Muscle layer of colon (tissue), 2 donors: ENCODE data around the gene CYB5RL.
"Not testable (repeated sequence)": the region's sequence is repeated elsewhere in the genome, so short reads cannot be mapped to it uniquely, and the experiment has no call there.

ENCODE experiments used
- H3K27ac ChIP-seq: one replicate; pipeline ENCODE4 v1.7.0; 2013; ENCODE audit warnings: low read depth, mild to moderate bottlenecking, low read length, moderate library complexity
- H3K27me3 ChIP-seq, 2 donors: one replicate each; pipeline ENCODE4 v1.7.0; 2013; ENCODE audit warnings: low read length in 2 of 2, mild to moderate bottlenecking in 2 of 2; ENCODE audit not compliant: insufficient read depth in 2 of 2, control insufficient read depth in 1 of 2
- H3K36me3 ChIP-seq: one replicate; pipeline ENCODE4 v1.7.0; 2013; ENCODE audit warnings: mild to moderate bottlenecking, low read length; ENCODE audit not compliant: insufficient read depth
- H3K4me1 ChIP-seq: one replicate; pipeline ENCODE4 v1.7.0; 2013; ENCODE audit warnings: mild to moderate bottlenecking, low read length; ENCODE audit not compliant: insufficient read depth
- H3K4me3 ChIP-seq, 2 donors: one replicate each; pipeline ENCODE4 v1.7.0; 2013; ENCODE audit warnings: low read length in 2 of 2, low read depth in 1 of 2, mild to moderate bottlenecking in 1 of 2, moderate library complexity in 1 of 2
- H3K9ac ChIP-seq: one replicate; pipeline ENCODE4 v1.7.0; 2013; ENCODE audit warnings: low read length
- H3K9me3 ChIP-seq: one replicate; pipeline ENCODE4 v1.7.0; 2013; ENCODE audit warnings: mild to moderate bottlenecking, low read length
- donor health status: abdominal sarcoma.
- donor health status: Adenocarcinoma of cecum.

Gene CYB5RL

GRCh38 chr1:54167422-54168139, 32.2 kb downstream of the CYB5RL start:
- Histone ChIP-seq H3K27me3 (no peaks in the 10 kb centered on the region), H3K36me3 (no peaks in the 10 kb centered on the region), H3K4me1 (no peaks in the 10 kb centered on the region), H3K9ac (no peak overlapping the region), H3K4me3 (no peak overlapping the region), H3K27ac (no peak overlapping the region), H3K9me3 (no peaks in the 10 kb centered on the region)

DNA sequence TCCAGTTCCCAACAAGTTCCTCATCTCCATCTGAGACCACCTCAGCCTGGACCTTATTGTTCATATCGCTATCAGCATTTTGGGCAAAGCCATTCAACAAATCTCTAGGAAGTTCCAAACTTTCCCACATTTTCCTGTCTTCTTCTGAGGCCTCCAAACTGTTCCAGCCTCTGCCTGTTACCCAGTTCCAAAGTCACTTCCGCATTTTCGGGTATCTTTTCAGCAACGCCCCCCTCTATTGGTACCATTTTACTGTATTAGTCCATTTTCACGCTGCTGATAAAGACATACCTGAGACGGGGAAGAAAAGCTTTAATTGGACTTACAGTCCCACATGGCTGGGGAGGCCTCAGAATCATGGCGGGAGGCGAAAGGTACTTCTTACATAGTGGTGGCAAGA, 33.5 kb downstream of the CYB5RL start:
- H3K4me1 ChIP-seq, H3K27ac ChIP-seq, H3K9me3 ChIP-seq, H3K36me3 ChIP-seq, H3K9ac ChIP-seq, H3K4me3 ChIP-seq, H3K27me3 ChIP-seq: not testable (repeated sequence)

DNA sequence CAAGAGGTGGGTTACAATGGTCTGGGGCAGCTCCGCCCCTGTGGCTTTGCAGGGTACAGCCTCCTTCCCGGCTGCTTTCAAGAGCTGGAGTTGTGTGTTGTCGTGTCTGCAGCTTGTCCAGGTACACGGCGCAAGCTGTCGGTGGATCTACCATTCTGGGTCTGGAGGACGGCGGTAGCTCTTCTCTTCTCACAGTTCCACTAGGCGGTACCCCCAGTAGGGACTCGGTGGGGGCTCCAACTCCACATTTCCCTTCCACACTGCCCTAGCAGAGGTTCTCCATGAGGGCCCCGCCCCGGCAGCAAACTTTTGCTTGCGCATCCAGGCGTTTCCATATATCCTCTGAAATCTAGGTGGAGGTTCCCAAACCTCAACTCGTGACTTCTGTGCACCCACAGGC, 34.7 kb downstream of the CYB5RL start:
- Histone ChIP-seq H3K27ac (no peak overlapping the region), H3K27me3 (no peaks in the 10 kb centered on the region), H3K4me3 (no peak overlapping the region), H3K9me3 (no peaks in the 10 kb centered on the region), H3K9ac (no peak overlapping the region), H3K4me1 (no peaks in the 10 kb centered on the region), H3K36me3 (no peaks in the 10 kb centered on the region)

DNA sequence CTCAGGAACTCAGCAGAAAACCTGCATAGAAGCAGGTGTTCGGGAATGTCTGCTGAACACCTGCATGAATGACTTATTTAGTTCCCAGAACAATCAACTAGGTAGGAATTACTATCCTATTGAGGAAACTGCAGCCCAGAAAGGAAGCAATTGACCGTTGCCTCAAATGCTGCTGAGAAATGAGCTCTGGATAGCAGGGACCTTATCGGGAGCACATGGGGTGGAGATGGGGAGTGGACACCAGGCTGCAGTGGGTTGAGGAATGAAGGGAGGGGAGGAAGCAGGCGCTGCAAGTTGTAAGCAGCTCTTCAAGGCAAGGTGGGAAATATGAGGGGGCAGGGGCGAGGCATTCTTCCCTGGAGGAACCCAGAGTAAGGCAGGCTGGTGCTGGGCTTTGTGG, 36.3 kb downstream of the CYB5RL start:
- no peaks in the 10 kb centered on the region for H3K4me1 ChIP-seq
- no peak overlapping the region for H3K27ac ChIP-seq
- H3K9me3 ChIP-seq: no peaks in the 10 kb centered on the region
- no peak overlapping the region for H3K9ac ChIP-seq
- no peaks in the 10 kb centered on the region for H3K27me3 ChIP-seq
- H3K36me3 ChIP-seq: no peaks in the 10 kb centered on the region
- no peak overlapping the region for H3K4me3 ChIP-seq

DNA sequence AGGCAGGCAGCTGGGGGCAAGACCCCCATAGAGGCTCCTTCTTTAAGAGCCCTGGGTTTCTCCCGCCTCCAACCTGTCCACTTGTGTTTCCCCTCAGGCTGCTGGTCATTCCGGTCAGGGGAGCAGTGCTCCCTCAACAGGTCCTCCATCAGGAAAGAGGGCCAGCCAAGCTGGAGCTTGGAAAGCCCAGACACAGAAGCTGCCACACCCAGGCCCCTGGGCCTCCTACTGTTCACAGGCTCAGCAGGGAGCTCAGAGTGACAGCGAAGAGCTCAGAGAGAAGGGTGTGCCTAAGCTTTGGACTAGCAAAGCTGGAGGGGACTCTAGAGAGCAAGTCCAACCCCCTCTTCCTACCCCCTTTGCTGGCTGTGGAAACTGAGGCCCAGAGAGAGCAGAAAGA, 36.8 kb downstream of the CYB5RL start:
- Histone ChIP-seq H3K9ac (no peak overlapping the region), H3K27ac (no peak overlapping the region), H3K4me3 (no peak overlapping the region), H3K9me3 (no peaks in the 10 kb centered on the region), H3K27me3 (no peaks in the 10 kb centered on the region), H3K36me3 (no peaks in the 10 kb centered on the region), H3K4me1 (no peaks in the 10 kb centered on the region)

GRCh38 chr1:54161495-54162168, 38.2 kb downstream of the CYB5RL start:
- Histone ChIP-seq H3K4me3 (no peak overlapping the region), H3K9me3 (no peaks in the 10 kb centered on the region), H3K4me1 (no peaks in the 10 kb centered on the region), H3K27me3 (no peaks in the 10 kb centered on the region), H3K36me3 (no peaks in the 10 kb centered on the region), H3K27ac (no peak overlapping the region), H3K9ac (no peak overlapping the region)

- H3K36me3 ChIP-seq: no peaks in the 10 kb centered on the region
- H3K4me3 ChIP-seq: no peak overlapping the region
- no peaks in the 10 kb centered on the region for H3K4me1 ChIP-seq
- no peak overlapping the region for H3K9ac ChIP-seq
- H3K9me3 ChIP-seq: no peaks in the 10 kb centered on the region
- H3K27me3 ChIP-seq: no peaks in the 10 kb centered on the region
- no peak overlapping the region for H3K27ac ChIP-seq
These were observed 39.5 kb downstream of the CYB5RL start for GRCh38 chr1:54160351-54160750.

GRCh38 chr1:54159733-54160316, 40.0 kb downstream of the CYB5RL start:
- H3K27ac ChIP-seq: no peak overlapping the region
- H3K9ac ChIP-seq: no peak overlapping the region
- no peak overlapping the region for H3K4me3 ChIP-seq
- no peaks in the 10 kb centered on the region for H3K9me3 ChIP-seq
- no peaks in the 10 kb centered on the region for H3K4me1 ChIP-seq
- no peaks in the 10 kb centered on the region for H3K36me3 ChIP-seq
- H3K27me3 ChIP-seq: no peaks in the 10 kb centered on the region

GRCh38 chr1:54158071-54158470, 41.8 kb downstream of the CYB5RL start:
- H3K4me3 ChIP-seq: no peak overlapping the region

GRCh38 chr1:54157401-54157800, 42.4 kb downstream of the CYB5RL start:
- no peaks in the 10 kb centered on the region for H3K36me3 ChIP-seq
- H3K27ac ChIP-seq: no peak overlapping the region
- no peaks in the 10 kb centered on the region for H3K4me1 ChIP-seq
- H3K9me3 ChIP-seq: no peaks in the 10 kb centered on the region
- H3K9ac ChIP-seq: no peak overlapping the region
- H3K4me3 ChIP-seq: no peak overlapping the region
- no peaks in the 10 kb centered on the region for H3K27me3 ChIP-seq

More at GRCh38 chr1:54158071-54158470, 41.8 kb downstream of the CYB5RL start:
- no peaks in the 10 kb centered on the region for H3K9me3 ChIP-seq
- H3K4me1 ChIP-seq: no peaks in the 10 kb centered on the region
- H3K9ac ChIP-seq: no peak overlapping the region
- no peaks in the 10 kb centered on the region for H3K27me3 ChIP-seq
- no peaks in the 10 kb centered on the region for H3K36me3 ChIP-seq
- no peak overlapping the region for H3K27ac ChIP-seq

DNA sequence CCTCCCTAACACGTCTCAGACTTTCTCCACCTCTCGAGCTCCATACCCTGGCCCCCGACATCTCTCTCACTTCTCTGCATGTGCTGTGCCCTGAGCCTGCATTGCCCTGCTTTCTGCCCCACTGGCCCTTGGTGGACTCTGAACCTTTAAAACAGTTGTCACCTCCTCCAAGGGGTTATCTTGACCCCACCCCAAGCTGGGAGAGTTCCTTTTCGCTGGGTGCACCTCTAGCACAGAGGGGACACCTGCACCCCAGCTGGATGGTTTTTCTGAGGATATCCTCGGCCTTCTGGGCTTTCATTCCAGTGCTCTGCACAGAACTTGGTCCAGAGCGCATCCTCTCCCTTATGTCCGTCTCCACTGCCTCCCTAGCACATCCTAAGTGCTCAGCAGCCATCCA, 42.8 kb downstream of the CYB5RL start:
- Histone ChIP-seq H3K9me3 (no peaks in the 10 kb centered on the region), H3K36me3 (no peaks in the 10 kb centered on the region), H3K4me1 (no peaks in the 10 kb centered on the region), H3K4me3 (no peak overlapping the region), H3K27ac (no peak overlapping the region), H3K9ac (no peak overlapping the region), H3K27me3 (no peaks in the 10 kb centered on the region)

- Histone ChIP-seq H3K9me3 (no peaks in the 10 kb centered on the region), H3K27me3 (no peaks in the 10 kb centered on the region), H3K4me3 (no peak overlapping the region), H3K9ac (no peak overlapping the region), H3K36me3 (no peaks in the 10 kb centered on the region), H3K27ac (no peak overlapping the region), H3K4me1 (no peaks in the 10 kb centered on the region)
These were observed 43.6 kb downstream of the CYB5RL start for GRCh38 chr1:54156201-54156600.
